GM21717 (cell line): ENCODE results near the gene ABCB6.

Experiments
- ATAC-seq: cut with Tn5 transposase; IDR thresholded peaks from one replicate; pipeline ENCODE4 v1.9.1; 2021; ENCODE audit warnings: mild to moderate bottlenecking, moderate library complexity; ENCODE audit not compliant: unreplicated experiment

ABCB6 gene

DNA sequence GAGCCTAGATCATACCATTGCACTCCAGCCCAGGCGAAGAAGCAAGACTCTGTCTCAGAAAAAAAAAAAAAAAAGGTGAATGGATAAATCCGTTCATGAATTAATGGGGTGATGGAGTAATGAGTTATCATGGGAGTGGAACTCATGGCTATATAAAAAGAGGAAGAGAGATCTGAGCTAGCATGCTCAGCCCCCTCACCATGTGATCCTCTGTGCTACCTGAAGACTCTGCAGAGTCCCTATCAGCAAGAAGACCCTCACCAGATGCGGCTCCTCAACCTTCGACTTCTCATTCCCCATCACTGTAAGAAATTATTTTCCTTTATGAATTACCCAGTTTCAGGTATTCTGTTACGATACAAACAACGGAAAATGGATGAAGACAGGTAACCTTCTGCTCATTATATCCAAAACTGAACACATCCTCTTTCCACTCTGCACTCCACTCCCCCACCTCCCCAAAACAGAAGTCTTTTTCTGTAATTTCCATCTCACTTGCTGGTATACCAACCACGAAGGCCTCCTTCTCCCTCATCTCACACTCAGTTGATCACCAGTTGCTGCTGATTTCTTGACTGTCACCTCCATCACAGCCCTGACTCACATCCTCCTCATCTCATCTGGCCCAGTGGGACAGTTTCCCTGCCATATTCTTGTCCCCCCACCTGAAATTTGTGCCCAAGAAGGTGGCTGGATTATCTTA is 31.9 kb downstream of the ABCB6 start:
- no peak for ATAC-seq

GRCh38 chr2:219184121-219184520 is 34.6 kb downstream of the ABCB6 start:
- no peak for ATAC-seq

DNA sequence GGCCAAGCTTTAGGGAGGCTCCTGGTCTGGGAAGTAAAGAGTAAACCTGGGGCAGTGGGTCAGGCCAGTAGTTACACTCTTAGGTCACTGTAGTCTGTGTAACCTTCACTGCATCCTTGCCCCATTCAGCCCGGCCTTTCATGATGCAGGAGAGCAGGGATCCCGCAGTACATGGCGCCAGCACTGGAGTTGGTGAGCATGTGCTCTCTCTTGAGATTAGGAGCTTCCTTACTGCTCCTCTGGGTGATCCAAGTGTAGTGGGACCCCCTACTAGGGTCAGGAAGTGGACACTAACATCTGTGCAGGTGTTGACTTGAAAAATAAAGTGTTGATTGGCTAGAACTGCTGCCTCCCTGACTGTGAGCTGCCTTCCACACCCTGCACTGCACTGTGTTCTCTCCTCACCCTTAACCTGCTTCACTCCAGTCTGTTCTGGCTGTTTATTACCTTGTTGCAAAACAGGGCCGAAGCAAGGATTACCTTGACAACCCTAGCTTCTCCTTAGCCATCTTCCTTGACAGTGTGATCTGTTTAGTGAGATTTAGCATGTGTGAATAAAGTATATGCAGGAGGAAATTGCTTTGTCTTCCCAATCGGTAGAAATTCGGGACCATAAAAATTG is 35.5 kb downstream of the ABCB6 start:
- ATAC-seq, result no peak

DNA sequence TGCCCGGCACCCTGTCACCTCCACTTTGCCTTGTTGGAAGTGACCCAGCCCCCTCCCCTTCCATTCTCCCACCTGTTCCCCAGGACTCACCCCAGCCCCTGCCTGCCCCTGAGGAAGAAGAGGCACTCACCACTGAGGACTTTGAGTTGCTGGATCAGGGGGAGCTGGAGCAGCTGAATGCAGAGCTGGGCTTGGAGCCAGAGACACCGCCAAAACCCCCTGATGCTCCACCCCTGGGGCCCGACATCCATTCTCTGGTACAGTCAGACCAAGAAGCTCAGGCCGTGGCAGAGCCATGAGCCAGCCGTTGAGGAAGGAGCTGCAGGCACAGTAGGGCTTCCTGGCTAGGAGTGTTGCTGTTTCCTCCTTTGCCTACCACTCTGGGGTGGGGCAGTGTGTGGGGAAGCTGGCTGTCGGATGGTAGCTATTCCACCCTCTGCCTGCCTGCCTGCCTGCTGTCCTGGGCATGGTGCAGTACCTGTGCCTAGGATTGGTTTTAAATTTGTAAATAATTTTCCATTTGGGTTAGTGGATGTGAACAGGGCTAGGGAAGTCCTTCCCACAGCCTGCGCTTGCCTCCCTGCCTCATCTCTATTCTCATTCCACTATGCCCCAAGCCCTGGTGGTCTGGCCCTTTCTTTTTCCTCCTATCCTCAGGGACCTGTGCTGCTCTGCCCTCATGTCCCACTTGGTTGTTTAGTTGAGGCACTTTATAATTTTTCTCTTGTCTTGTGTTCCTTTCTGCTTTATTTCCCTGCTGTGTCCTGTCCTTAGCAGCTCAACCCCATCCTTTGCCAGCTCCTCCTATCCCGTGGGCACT is 36.2 kb downstream of the ABCB6 start:
- ATAC-seq, result no peak

DNA sequence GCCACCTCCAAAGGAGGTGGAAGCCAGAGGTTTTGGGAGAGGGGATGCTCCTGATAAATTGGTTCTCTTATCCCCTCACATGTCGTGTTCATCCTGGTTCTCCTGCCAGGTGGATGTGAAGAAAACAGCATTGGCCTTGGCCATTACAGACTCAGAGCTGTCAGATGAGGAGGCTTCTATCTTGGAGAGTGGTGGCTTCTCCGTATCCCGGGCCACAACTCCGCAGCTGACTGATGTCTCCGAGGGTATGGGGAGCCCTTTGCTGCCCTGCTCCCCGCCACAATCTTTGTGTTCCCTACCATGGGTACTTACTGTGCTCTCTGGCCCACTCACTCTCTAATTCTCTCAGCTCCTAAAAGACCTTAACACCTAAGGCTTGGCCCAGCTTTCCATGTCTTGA is 37.2 kb downstream of the ABCB6 start:
- no peak for ATAC-seq

- ATAC-seq, result no peak
Measured at GRCh38 chr2:219180961-219181360, 37.8 kb downstream of the ABCB6 start.

DNA sequence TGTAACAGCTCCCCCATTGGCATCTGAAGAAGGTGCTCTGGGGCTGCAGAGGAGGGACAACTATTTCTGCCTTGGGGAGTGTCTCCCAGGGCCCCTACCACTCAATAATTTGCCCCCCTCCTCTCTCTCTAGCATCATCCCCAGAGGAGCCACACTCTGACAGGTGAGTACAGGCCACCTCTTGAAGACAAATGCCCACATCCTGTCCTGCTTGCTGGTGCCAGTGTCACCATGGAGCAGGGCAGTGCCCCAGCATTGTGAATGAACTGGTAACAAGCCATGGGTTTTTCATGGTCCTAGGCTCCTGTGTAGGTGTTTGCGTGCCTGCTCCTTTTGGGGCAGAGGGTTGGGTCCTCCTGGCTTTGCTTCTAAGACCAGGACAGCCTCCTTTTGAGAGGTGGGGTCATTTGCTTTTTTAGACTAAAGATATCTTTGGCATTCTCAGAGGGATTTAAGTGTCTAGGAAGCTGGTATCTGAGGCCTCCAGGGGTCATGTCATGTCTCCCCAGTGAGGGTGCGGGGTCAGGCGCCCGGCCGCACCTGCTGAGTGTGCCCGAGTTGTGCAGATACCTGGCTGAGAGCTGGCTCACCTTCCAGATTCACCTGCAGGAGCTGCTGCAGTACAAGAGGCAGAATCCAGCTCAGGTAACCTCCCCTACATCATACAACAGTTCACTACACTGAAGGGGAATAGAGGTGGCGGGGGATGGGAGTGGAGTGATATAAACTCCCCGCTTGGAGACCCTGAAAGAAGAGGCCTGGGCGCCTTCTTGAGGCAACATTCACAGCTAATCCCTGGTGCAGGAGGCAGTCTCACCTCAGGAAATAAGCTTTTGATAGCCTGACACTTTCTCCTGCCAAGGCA is 38.9 kb downstream of the ABCB6 start:
- ATAC-seq, result no peak

GRCh38 chr2:219178377-219179175 is 40.2 kb downstream of the ABCB6 start:
- peak; percentile 2 for ATAC-seq

- peak; percentile 33 for ATAC-seq
Measured at GRCh38 chr2:219177552-219178376, 41.0 kb downstream of the ABCB6 start, which contains the start of gene RETREG2. Gene RETREG2, plus strand, starts transcription at chr2:219178275. Its CDS starts 78 bp downstream, at chr2:219178353.

DNA sequence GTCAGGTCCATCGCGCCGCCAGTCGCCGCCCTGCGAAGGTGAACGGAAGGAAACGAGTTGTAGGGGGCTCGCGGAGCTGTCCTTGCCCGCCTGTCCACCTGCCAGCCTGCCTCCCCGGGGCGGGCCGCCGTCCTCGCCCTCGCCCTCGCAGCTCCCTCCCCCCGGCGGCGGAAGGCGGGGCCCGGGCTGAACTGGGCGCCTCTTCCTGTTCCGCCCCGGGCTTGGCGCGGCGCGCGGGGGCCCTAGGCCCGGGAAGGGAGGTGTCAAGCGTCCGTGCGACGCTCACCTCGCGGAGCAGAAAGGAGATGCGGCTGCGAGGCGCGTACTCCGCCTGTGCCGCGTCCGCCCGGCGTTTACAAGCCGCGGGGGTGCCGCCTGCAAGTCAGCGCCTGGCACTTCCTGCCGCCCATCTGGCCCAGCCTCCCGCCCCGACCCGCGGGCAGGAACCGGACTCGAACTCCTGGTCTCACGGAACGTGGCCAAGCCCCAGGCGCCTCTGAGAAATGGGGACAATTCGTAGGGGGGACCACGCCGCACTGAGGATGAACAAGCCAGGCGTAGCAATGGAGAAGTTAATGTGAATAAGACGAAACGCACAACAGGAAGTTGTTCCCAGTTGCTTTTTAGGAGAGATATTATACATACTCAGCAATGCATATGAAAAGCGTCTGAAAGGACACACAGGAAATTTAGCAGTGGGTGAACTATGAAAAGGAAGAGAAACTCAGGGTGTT is 41.8 kb downstream of the ABCB6 start, which contains the start of gene CNPPD1:
TSS of gene CNPPD1 (minus strand) at position 108 of the 734 bp plus-strand sequence. CDS start at position 11, 97 bp downstream.
- ATAC-seq, result peak; percentile 65

- peak; percentile 37 for ATAC-seq
Measured at GRCh38 chr2:219175928-219176817, 42.6 kb downstream of the ABCB6 start.

DNA sequence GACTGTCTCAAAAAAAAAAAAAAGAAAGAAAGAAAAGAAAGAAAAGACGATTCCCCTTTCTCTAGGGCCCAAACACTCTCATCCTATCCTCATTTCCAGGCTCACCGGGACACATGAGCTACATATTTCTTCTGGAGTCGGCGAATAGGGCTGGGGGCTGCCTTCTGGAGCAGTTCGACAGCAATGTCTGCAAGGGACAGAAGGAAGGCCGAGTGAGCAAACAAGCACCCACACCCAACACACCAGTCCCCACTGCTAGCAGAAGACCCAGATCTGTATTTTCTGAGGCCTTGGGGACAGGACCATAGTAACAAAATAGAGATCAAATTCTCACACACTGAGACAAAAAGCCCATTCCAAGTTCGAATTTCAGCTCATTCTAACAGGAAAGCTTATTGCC is 43.3 kb downstream of the ABCB6 start:
- ATAC-seq, result no peak

DNA sequence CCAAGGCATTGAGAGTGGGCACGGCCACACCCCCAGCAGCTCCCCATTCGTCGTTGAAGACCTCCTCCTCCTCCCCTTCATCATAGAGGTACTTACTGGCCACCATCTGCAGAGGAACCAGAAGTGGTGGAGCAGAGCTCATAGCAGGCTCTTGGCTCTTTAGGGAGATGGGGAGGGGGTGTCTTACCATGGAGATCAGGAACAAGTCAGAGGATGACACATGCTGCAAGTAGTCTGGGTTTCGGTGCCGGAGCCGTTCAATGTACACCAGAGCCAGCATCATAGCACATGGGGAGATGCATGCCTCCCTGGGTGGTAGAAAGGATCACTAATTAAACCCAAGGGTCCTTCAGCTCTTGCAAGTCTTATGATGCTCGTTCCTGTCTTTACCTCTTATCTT is 44.0 kb downstream of the ABCB6 start:
- no peak for ATAC-seq

- no peak for ATAC-seq
Measured at GRCh38 chr2:219174146-219174545, 44.6 kb downstream of the ABCB6 start.

- no peak for ATAC-seq
Measured at GRCh38 chr2:219173176-219173575, 45.6 kb downstream of the ABCB6 start.

DNA sequence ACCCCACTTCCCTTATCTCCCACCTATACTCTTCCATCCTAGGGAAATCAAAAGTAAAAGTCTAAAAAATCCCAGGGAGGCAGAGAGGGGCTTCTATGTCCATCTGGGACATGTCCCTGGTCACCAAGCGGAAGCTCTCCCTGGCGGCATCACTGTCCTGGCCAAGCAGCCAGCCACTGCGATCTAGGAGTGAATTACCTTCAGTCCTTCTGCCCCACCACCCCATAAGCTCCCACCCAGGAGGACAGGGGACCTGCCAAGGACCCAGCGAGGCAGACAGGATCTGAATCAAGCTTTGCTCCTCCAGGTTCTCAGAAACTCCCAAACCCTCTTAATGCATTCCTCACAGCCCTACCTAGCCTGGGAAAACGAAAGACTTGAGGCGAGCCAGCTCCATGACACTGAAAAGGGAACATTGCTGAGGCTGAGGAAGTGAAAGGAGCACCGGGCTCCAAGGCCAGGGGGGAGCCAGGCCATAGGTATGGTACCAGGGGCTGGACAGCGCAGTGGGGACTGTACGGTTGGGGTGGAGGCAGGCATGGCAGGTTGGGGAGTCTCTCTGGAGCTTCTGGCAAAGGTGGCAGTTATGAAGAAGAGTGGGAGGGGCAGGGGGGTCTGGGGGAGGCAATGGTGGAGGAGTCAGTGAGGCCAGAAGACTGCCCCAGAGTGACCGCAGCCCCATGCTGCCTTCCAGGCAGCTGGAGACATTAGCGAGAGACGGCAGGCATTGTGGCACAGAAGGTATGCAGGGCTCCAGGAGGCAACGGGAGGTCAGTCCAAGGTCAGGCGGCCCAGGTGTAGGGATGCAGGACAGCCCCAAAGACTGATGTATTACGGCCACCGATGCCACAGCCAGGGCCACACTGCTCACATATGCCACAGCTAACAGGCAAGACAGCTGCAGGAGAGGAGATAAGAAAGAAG is 46.3 kb downstream of the ABCB6 start:
- ATAC-seq, result no peak
